Tibial nerve (tissue), 4 donors: ENCODE measurements around the gene TLR3. TPM values are rescaled to one million over a fixed set of nuclear protein-coding genes. Genes with fewer than 3 reads are reported as not detected.
A peak's percentile ranks its signal among the peaks of the same experiment; 100 is the strongest.

Source experiments
- DNase-seq, 2 donors: peaks; one replicate each; pipeline ENCODE4 v3.0.0-alpha.2; 2019; ENCODE audit warnings: low spot score in 2 of 2
- H3K27ac ChIP-seq, 4 donors: fragments of 200-600 bp; sonication (generic) in 3 of 4; one replicate each; pipeline ENCODE4 v1.5.1; 2017 to 2019; ENCODE audit warnings: mild to moderate bottlenecking in 1 of 4
- H3K27me3 ChIP-seq, 2 donors: fragments of 200-600 bp; sonication (generic) in 1 of 2; one replicate each; pipeline versions ENCODE4 v1.5.1 to v1.6.0; 2017 to 2019
- H3K36me3 ChIP-seq, 3 donors: fragments of 200-600 bp; sonication (generic); one replicate each; pipeline ENCODE4 v1.5.1; 2018 to 2019
- H3K4me1 ChIP-seq, 4 donors: fragments of 200-600 bp; sonication (generic) in 3 of 4; one replicate each; pipeline ENCODE4 v1.5.1; 2017 to 2019
- H3K4me3 ChIP-seq, 4 donors: fragments of 200-600 bp; sonication (generic) in 3 of 4; one replicate each; pipeline ENCODE4 v1.5.1; 2017 to 2019; ENCODE audit warnings: mild to moderate bottlenecking in 1 of 4, moderate library complexity in 1 of 4
- H3K9me3 ChIP-seq, 4 donors: fragments of 200-600 bp; sonication (generic) in 3 of 4; one replicate each; pipeline ENCODE4 v1.5.1; 2017 to 2019
- EP300 ChIP-seq, 2 donors: sonication (generic); formaldehyde crosslinking; IDR thresholded peaks; one replicate each; pipeline ENCODE4 v1.6.1; 2017; ENCODE audit warnings: antibody characterized with exemption in 2 of 2, mild to moderate bottlenecking in 1 of 2
- POLR2A ChIP-seq, 2 donors: fragments of 450-650 bp; IDR thresholded peaks; one replicate each; pipeline ENCODE4 v1.6.1; 2017; ENCODE audit warnings: antibody characterized with exemption in 2 of 2, mild to moderate bottlenecking in 2 of 2, moderate library complexity in 2 of 2
- WGBS, 2 donors: methylation state at CpG; one replicate each; pipeline ENCODE4 v1.1.5; 2018; 5-methylcytosine and 5-hydroxymethylcytosine counted together
- total RNA-seq, 4 donors: library from RNA; depleted of rRNA; stranded (reverse); fragments of >200 nt; gene quantifications; one replicate each; pipeline ENCODE4 v1.1.0, GENCODE V29; 2016
- TF ChIP-seq, protein P1 (sequence below), 5 experiments: fragments of 200-600 bp in 3 of 5; fragments of 450-650 bp in 2 of 5; sonication (generic) in 3 of 5; IDR thresholded peaks; one replicate each; pipeline ENCODE4 v1.5.1; 2016 to 2019; ENCODE audit warnings: antibody characterized with exemption in 5 of 5, mild to moderate bottlenecking in 3 of 5, moderate library complexity in 2 of 5

TLR3 gene
- total RNA-seq, 4 donors from 2014 or later, result 3.9 to 13.3 (median 6.0) TPM

- Histone ChIP-seq H3K36me3 (no peaks in the 10 kb centered on the region), H3K27me3 (no peaks in the 10 kb centered on the region), H3K4me1 (peaks cover 0 to 19% (median 0%) of the 10 kb centered on the region in 4 donors), H3K4me3 (peak overlapping the region in 1 of 4 donors; percentile 39), H3K27ac (peak overlapping the region in 1 of 4 donors; percentile 63), H3K9me3 (no peaks in the 10 kb centered on the region)
- no peak for DNase-seq
- TF ChIP-seq EP300 (IDR thresholded peaks at IDR 0.05), result no peak
- TF ChIP-seq, protein P1, sequence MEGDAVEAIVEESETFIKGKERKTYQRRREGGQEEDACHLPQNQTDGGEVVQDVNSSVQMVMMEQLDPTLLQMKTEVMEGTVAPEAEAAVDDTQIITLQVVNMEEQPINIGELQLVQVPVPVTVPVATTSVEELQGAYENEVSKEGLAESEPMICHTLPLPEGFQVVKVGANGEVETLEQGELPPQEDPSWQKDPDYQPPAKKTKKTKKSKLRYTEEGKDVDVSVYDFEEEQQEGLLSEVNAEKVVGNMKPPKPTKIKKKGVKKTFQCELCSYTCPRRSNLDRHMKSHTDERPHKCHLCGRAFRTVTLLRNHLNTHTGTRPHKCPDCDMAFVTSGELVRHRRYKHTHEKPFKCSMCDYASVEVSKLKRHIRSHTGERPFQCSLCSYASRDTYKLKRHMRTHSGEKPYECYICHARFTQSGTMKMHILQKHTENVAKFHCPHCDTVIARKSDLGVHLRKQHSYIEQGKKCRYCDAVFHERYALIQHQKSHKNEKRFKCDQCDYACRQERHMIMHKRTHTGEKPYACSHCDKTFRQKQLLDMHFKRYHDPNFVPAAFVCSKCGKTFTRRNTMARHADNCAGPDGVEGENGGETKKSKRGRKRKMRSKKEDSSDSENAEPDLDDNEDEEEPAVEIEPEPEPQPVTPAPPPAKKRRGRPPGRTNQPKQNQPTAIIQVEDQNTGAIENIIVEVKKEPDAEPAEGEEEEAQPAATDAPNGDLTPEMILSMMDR (IDR thresholded peaks at IDR 0.05), result peak; percentile 57 to 82 (median 73)
- WGBS, 2 donors, result 5 to 16% methylated on average over 11 of the region's 11 CpGs
Observed at GRCh38 chr4:186021461-186022167, 47.3 kb upstream of the TLR3 start.

DNA sequence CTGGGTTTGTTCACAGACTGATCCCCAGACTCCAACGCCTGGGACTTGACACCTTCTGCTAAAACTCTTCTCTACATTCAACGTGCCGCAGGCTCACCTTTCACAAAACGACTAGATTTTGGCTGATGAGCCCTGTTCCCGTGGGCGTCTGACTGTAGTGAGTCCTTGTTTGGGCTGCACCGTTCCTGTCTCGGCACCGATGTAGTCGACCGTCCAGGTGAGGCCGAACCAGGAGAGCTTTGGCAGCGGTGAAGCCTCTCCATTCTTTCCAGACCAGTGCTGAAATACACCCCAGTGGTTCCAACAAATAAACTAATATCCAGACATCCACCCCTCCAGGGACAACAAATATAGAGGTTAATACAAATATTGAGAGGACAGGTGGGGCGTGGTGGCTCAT is 45.0 kb upstream of the TLR3 start:
- H3K27me3 ChIP-seq, result no peaks in the 10 kb centered on the region
- no peak overlapping the region for H3K4me3 ChIP-seq
- no peak overlapping the region for H3K27ac ChIP-seq
- 91 to 92% methylated on average over 14 of the region's 14 CpGs for WGBS, 2 donors
- DNase-seq, result no peak
- peaks cover 0 to 19% (median under 1%) of the 10 kb centered on the region in 4 donors for H3K4me1 ChIP-seq
- TF ChIP-seq, protein P1 (IDR thresholded peaks at IDR 0.05), result no peak
- TF ChIP-seq POLR2A (IDR thresholded peaks at IDR 0.05) (no peak), EP300 (IDR thresholded peaks at IDR 0.05) (no peak)
- no peaks in the 10 kb centered on the region for H3K9me3 ChIP-seq
- no peaks in the 10 kb centered on the region for H3K36me3 ChIP-seq

GRCh38 chr4:186024637-186025407 is 44.1 kb upstream of the TLR3 start:
- H3K4me3 ChIP-seq, result no peak overlapping the region
- TF ChIP-seq, protein P1 (IDR thresholded peaks at IDR 0.05), result no peak
- TF ChIP-seq EP300 (IDR thresholded peaks at IDR 0.05) (no peak), POLR2A (IDR thresholded peaks at IDR 0.05) (no peak)
- no peaks in the 10 kb centered on the region for H3K9me3 ChIP-seq
- peaks cover 0 to 27% (median 1%) of the 10 kb centered on the region in 4 donors for H3K4me1 ChIP-seq
- H3K27me3 ChIP-seq, result no peaks in the 10 kb centered on the region
- no peaks in the 10 kb centered on the region for H3K36me3 ChIP-seq
- 69 to 74% methylated on average over 15 of the region's 15 CpGs for WGBS, 2 donors
- no peak overlapping the region for H3K27ac ChIP-seq
- DNase-seq, result no peak

- Histone ChIP-seq H3K27ac (no peak overlapping the region), H3K27me3 (no peaks in the 10 kb centered on the region), H3K4me3 (no peak overlapping the region), H3K36me3 (no peaks in the 10 kb centered on the region), H3K4me1 (peaks cover 0 to 32% (median 4%) of the 10 kb centered on the region in 4 donors), H3K9me3 (no peaks in the 10 kb centered on the region)
- WGBS, 2 donors, result 57 to 69% methylated on average over 7 of the region's 7 CpGs
- DNase-seq, result no peak
- TF ChIP-seq, protein P1 (IDR thresholded peaks at IDR 0.05), result no peak
- TF ChIP-seq EP300 (IDR thresholded peaks at IDR 0.05) (no peak), POLR2A (IDR thresholded peaks at IDR 0.05) (no peak)
Observed at GRCh38 chr4:186025408-186025690, 43.6 kb upstream of the TLR3 start.

GRCh38 chr4:186027405-186027804 is 41.6 kb upstream of the TLR3 start:
- WGBS, 2 donors, result 92 to 97% methylated on average over 5 of the region's 5 CpGs
- H3K4me1 ChIP-seq, result peaks cover 3 to 35% (median 12%) of the 10 kb centered on the region in 4 donors
- peak overlapping the region in 1 of 4 donors; percentile 21 for H3K27ac ChIP-seq
- DNase-seq, result no peak
- no peaks in the 10 kb centered on the region for H3K36me3 ChIP-seq
- TF ChIP-seq EP300 (IDR thresholded peaks at IDR 0.05) (no peak), POLR2A (IDR thresholded peaks at IDR 0.05) (no peak)
- TF ChIP-seq, protein P1 (IDR thresholded peaks at IDR 0.05), result no peak
- no peaks in the 10 kb centered on the region for H3K27me3 ChIP-seq
- H3K4me3 ChIP-seq, result no peak overlapping the region
- H3K9me3 ChIP-seq, result no peaks in the 10 kb centered on the region
